ENCODE measurements around the gene LYPD8.

Gene LYPD8

GRCh38 chr1:248756151-248756550, 592 bp upstream of the LYPD8 start:
- TF ChIP-seq CTCF (IDR thresholded peaks at IDR 0.05; ENCODE audit: insufficient read depth, low read length, poor library complexity, severe bottlenecking), result no peak
- Histone ChIP-seq H3K4me3 (replicated peaks; ENCODE audit: low read depth, low read length) (no peak overlapping the region), H3K27me3 (replicated peaks; ENCODE audit: control insufficient read depth, insufficient read depth, low read length) (no peaks in the 10 kb centered on the region; the same call in 1 of the 2 replicates), H3K36me3 (ENCODE audit: control insufficient read depth, insufficient read depth, low read length) (no peaks in the 10 kb centered on the region)
- DNase-seq (ENCODE audit: extremely low read depth, insufficient read length), result no peak

GRCh38 chr1:248753708-248754280, 1.8 kb downstream of the LYPD8 start:
- Histone ChIP-seq H3K27me3 (replicated peaks; ENCODE audit: control insufficient read depth, insufficient read depth, low read length) (no peaks in the 10 kb centered on the region; the same call in 1 of the 2 replicates), H3K36me3 (ENCODE audit: control insufficient read depth, insufficient read depth, low read length) (no peaks in the 10 kb centered on the region), H3K4me3 (replicated peaks; ENCODE audit: low read depth, low read length) (no peak overlapping the region)
- DNase-seq (ENCODE audit: extremely low read depth, insufficient read length), result no peak
- no peak for TF ChIP-seq CTCF (IDR thresholded peaks at IDR 0.05; ENCODE audit: insufficient read depth, low read length, poor library complexity, severe bottlenecking)

GRCh38 chr1:248753029-248753594, 2.4 kb downstream of the LYPD8 start:
- TF ChIP-seq CTCF (IDR thresholded peaks at IDR 0.05; ENCODE audit: insufficient read depth, low read length, poor library complexity, severe bottlenecking), result no peak
- no peak for DNase-seq (ENCODE audit: extremely low read depth, insufficient read length)
- Histone ChIP-seq H3K36me3 (ENCODE audit: control insufficient read depth, insufficient read depth, low read length) (no peaks in the 10 kb centered on the region), H3K27me3 (replicated peaks; ENCODE audit: control insufficient read depth, insufficient read depth, low read length) (no peaks in the 10 kb centered on the region), H3K4me3 (replicated peaks; ENCODE audit: low read depth, low read length) (no peak overlapping the region)

GRCh38 chr1:248752161-248753028, 3.2 kb downstream of the LYPD8 start:
- no peak for TF ChIP-seq CTCF (IDR thresholded peaks at IDR 0.05; ENCODE audit: insufficient read depth, low read length, poor library complexity, severe bottlenecking)
- Histone ChIP-seq H3K4me3 (replicated peaks; ENCODE audit: low read depth, low read length) (no peak overlapping the region), H3K36me3 (ENCODE audit: control insufficient read depth, insufficient read depth, low read length) (no peaks in the 10 kb centered on the region), H3K27me3 (replicated peaks; ENCODE audit: control insufficient read depth, insufficient read depth, low read length) (no peaks in the 10 kb centered on the region)
- DNase-seq (ENCODE audit: extremely low read depth, insufficient read length), result no peak

- no peaks in the 10 kb centered on the region for H3K27me3 ChIP-seq (replicated peaks; ENCODE audit: control insufficient read depth, insufficient read depth, low read length)
- H3K36me3 ChIP-seq (ENCODE audit: control insufficient read depth, insufficient read depth, low read length), result no peaks in the 10 kb centered on the region
- DNase-seq (ENCODE audit: extremely low read depth, insufficient read length), result no peak
- H3K4me3 ChIP-seq (replicated peaks; ENCODE audit: low read depth, low read length), result no peak overlapping the region
- no peak for TF ChIP-seq CTCF (IDR thresholded peaks at IDR 0.05; ENCODE audit: insufficient read depth, low read length, poor library complexity, severe bottlenecking)
Measured at GRCh38 chr1:248751635-248752034, 3.9 kb downstream of the LYPD8 start.

Data from GM06990 (cell line).